SHP77 treated with DMSO at 0.1 percent for 48 hours (cell line): ENCODE data around the gene TMEM91.

Source experiments
- DNase-seq: peaks from one replicate; lab custom pipeline; 2025; lab: John Stamatoyannopoulos, UW

Gene TMEM91

DNA sequence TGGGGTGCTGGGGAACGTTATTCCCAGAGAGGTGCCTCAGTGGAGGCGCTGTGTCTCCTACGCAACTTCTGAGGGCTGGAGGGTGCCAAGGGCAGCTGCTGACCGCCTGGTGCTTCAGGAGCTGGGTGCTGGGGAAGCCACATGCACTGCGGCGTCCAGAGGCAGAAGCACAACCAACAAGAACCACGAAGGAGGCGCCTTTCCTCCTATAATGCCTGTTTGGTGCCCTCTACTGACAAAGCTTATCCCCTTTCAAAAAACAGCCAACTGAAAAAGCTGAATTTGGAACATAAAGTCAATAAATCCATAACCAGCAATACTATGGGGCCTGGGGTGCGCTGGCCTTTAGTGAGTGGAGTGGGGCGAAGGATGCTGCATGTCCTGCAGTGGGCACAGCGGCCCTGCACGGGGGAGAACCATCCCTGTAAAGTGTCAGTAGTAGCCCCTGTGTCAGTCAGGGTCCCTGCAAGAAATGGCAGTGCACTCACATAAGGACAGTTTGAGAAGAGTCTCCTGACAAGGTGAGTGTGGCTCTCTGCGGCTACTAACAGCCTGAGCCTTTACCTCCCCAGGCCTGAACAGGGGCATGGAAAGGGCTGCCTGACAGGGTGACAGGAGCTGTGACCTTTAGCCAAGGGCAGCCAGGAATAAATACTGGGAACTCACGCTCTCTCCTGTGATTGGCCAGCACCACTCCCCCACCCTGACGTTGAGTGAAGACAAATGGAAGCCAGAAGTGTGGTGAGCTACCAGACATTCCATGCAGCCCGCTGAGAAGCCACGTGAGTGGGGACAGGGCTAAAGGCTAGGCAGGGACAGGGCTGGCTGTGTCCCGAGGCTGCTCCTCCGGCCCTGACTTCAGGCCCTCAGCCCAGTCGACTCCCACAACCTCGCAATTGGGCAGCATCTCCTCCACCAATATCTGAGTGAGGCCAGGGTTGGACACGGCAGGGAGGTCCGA, 55.4 kb downstream of the TMEM91 start:
- no peak for DNase-seq

DNA sequence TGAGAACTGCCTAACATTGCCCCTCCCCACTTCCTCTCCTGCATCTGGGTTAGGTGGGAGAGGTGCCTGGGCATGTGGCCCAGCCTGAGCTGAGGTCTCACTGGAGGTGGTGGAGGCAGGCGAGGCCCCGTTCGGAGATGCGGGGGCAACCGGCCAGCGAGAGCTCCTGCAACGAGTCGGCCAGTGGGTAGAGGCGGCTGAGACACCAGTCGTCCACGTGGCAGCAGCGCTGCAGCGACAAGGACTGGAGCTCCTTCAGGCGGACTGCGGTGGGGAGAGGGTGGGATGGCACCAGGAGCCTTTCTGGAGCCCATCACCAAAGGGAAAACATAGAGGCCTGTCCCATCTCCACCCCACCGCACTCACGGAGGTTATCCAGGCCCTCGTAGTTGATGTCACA, 56.8 kb downstream of the TMEM91 start:
- DNase-seq: no peak
